ENCODE measurements around the gene MGAT3.

- TF ChIP-seq CTCF (conservative IDR thresholded peaks at IDR 0.05; ENCODE audit: low read length) (no peak), EZH2phosphoT487 (IDR thresholded peaks at IDR 0.05; ENCODE audit: borderline replicate concordance) (no peak)
Observed at GRCh38 chr22:39431821-39432251, 25.0 kb upstream of the MGAT3 start.
